SK-N-SH treated with all-trans-retinoic acid at 6 μM for 48 hours (cell line): ENCODE measurements around the gene SLC22A16.

Experiments
- BACH2 ChIP-seq: fragments of 250-450 bp; sonication (Bioruptor Pico); IDR thresholded peaks from 2 replicates; pipeline ENCODE4 v1.9.0; 2021; ENCODE audit warnings: mild to moderate bottlenecking, borderline replicate concordance
- CSDC2 ChIP-seq: fragments of 250-450 bp; sonication (Bioruptor Pico); IDR thresholded peaks from 2 replicates; pipeline ENCODE4 v1.5.0; 2020; ENCODE audit warnings: mild to moderate bottlenecking, moderate library complexity
- CSRNP3 ChIP-seq: fragments of 250-450 bp; sonication (Bioruptor Pico); IDR thresholded peaks from 2 replicates; pipeline ENCODE4 v1.5.1; 2021; ENCODE audit warnings: mild to moderate bottlenecking, moderate library complexity
- ISL1 ChIP-seq: fragments of 250-450 bp; sonication (Bioruptor Pico); IDR thresholded peaks from 2 replicates; pipeline ENCODE4 v2.1.2; 2022; ENCODE audit warnings: mild to moderate bottlenecking, moderate library complexity
- PATZ1 ChIP-seq: fragments of 250-450 bp; sonication (Bioruptor Pico); IDR thresholded peaks from 2 replicates; pipeline ENCODE4 v1.8.0; 2020; ENCODE audit warnings: mild to moderate bottlenecking, moderate library complexity, borderline replicate concordance
- SNAI2 ChIP-seq: fragments of 250-450 bp; sonication (Bioruptor Pico); IDR thresholded peaks from 2 replicates; pipeline ENCODE4 v1.5.0; 2020; ENCODE audit warnings: mild to moderate bottlenecking, moderate library complexity
- TCF4 ChIP-seq: fragments of 250-450 bp; sonication (Bioruptor Pico); IDR thresholded peaks from 2 replicates; pipeline ENCODE4 v1.8.0; 2021; ENCODE audit warnings: mild to moderate bottlenecking, moderate library complexity, borderline replicate concordance
- ZFP30 ChIP-seq: fragments of 450-650 bp; formaldehyde crosslinking; IDR thresholded peaks from 2 replicates; pipeline ENCODE4 v1.5.0; 2022; ENCODE audit warnings: mild to moderate bottlenecking, moderate library complexity
- ZNF565 ChIP-seq: fragments of 450-650 bp; formaldehyde crosslinking; conservative IDR thresholded peaks from 2 replicates; pipeline ENCODE4 v1.5.0; 2020; ENCODE audit warnings: low read depth, mild to moderate bottlenecking, moderate library complexity
- ZNF70 ChIP-seq: fragments of 450-650 bp; formaldehyde crosslinking; IDR thresholded peaks from 2 replicates; pipeline ENCODE4 v1.5.0; 2020; ENCODE audit warnings: mild to moderate bottlenecking, moderate library complexity

DNA sequence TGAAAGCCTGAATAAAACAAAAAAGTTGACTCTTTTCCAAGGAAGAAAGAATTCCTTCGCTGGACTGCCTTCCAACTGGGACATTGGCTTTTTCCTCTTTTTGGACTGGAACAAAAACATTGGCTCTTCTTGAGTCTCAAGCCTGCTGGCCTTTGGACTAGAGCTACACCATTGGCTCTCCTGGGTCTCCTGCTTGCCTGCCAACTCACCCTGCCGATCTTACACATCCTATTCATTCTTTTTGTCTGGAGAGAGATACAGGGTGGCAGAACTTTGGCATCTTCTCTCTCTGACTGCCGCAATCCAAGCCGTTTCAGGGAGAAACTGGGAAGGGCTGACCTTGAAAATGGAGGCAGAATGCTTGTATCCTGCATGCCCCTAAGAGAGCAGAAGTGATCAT is 81.2 kb downstream of the SLC22A16 start:
- TF ChIP-seq PATZ1 (CRISPR knock-in tag) (no peak), ZNF70 (CRISPR knock-in tag) (no peak), ZFP30 (no peak), CSDC2 (CRISPR knock-in tag) (no peak), TCF4 (CRISPR knock-in tag) (no peak), SNAI2 (no peak), ZNF565 (CRISPR knock-in tag) (no peak), BACH2 (CRISPR knock-in tag) (no peak), ISL1 (CRISPR knock-in tag) (no peak), CSRNP3 (no peak)
